ENCODE measurements around the gene LIMD2.
A peak's percentile ranks its signal among the peaks of the same experiment; 100 is the strongest.

LIMD2 gene

DNA sequence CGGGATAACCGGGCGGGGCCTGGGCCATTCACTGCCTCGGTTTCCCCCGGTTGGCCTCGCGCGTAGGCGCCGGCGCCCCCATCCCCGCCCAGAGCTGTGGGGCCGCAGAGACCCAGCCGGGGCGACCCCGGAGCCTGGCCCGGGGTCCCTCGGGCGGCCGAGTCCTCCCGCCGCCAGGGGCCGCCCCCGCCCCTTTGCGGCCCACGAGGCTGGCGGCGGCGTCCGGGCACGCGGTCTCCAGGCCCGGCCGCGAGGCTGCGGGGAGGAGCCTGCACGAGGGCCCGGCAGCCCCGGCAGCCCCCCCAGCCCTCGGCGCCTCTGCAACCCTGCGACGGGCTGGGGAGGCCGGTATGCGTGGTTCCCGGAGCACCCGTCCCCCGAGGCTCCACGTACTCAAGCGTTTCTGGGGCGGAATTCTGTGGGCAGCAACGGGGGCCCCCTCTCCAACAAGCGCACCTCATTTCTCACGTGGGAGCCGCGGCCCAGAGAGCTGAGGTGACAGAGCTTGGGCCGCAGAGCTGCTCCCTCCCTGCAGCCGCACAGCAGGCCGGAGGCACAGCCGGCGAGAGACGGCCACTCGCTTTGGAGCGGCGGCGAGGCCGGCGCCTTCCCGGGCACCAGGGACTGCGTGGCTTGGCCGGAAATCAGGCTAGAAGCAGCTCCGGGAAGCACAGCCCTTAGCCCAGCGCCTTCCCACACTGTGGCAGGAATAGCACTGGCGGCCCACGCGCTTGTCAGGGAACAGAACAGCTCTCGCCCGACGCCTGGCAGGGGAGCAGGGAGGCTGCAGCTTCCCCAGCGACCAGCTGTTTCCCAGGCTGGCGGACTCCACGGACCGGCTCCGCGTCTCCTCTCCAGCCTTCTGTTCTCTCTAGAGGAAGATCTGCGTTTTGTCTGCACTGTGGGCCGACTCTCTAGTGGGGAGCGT lies 867 bp upstream of the LIMD2 start:
- Histone ChIP-seq H3K4me1 (ENCODE audit: low read depth, poor library complexity, severe bottlenecking) (peaks cover 36% of the 10 kb centered on the region), H2AFZ (ENCODE audit: low read depth) (peak overlapping the region; percentile 64; the same call in 1 of the 2 replicates), H3K9ac (peak overlapping the region; percentile 83)

DNA sequence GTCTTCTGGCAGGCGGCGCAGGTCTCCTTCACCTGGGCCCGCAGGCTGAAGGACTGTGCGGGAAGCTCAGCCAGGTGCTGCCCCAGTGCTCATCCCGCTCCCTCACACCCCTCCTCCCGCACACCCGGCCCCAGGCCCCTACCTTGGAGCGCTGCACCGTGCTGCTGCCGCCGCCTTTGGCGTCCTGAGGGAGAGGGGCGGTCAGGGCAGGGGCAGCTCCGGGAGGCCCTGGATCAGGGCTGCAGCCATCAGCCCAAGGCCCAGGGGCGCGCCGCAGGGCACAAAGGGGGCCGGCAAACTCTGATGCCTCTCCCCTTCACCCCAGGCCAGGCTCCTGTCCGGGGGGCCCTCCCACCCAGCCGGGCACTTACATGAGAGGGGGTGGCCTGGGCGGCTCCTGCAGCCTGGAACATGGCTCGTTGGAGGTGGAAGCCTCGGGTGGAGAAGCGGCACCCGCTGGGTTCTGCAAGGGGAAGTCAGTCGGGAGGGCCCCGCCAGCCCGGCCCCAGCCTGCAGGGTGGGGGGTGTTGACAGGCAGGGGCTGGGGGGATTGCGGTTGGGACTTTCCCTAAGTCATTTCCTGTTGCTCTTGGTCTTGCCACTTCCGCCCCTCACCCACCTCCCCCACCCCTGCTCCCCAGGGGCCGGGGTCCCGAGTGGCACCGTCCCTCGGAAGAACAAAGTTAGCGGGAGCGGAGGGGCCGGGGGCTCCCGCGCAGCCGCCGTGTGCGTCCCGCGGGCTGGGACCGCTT lies 863 bp downstream of the LIMD2 start:
- Histone ChIP-seq H3K4me3 (IDR thresholded peaks at IDR 0.05; ENCODE audit: insufficient read depth, low read depth, low read length) (no peak overlapping the region), H3K36me3 (ENCODE audit: insufficient read depth) (no peaks in the 10 kb centered on the region), H3K27me3 (ENCODE audit: insufficient read depth, low read depth) (no peaks in the 10 kb centered on the region), H4K20me1 (ENCODE audit: insufficient read depth) (no peaks in the 10 kb centered on the region), H2AFZ (ENCODE audit: low read depth) (peak overlapping the region; percentile 14; the same call in 1 of the 2 replicates), H3K9ac (peak overlapping the region; percentile 59), H3K4me2 (peak overlapping the region; percentile 82), H3K4me1 (ENCODE audit: low read depth, poor library complexity, severe bottlenecking) (peaks cover 36% of the 10 kb centered on the region), H3K79me2 (ENCODE audit: insufficient read depth, low read depth) (peaks cover 7% of the 10 kb centered on the region), H3K27ac (no peak overlapping the region; the same call in 1 of the 2 replicates)
- TF ChIP-seq, protein P1, sequence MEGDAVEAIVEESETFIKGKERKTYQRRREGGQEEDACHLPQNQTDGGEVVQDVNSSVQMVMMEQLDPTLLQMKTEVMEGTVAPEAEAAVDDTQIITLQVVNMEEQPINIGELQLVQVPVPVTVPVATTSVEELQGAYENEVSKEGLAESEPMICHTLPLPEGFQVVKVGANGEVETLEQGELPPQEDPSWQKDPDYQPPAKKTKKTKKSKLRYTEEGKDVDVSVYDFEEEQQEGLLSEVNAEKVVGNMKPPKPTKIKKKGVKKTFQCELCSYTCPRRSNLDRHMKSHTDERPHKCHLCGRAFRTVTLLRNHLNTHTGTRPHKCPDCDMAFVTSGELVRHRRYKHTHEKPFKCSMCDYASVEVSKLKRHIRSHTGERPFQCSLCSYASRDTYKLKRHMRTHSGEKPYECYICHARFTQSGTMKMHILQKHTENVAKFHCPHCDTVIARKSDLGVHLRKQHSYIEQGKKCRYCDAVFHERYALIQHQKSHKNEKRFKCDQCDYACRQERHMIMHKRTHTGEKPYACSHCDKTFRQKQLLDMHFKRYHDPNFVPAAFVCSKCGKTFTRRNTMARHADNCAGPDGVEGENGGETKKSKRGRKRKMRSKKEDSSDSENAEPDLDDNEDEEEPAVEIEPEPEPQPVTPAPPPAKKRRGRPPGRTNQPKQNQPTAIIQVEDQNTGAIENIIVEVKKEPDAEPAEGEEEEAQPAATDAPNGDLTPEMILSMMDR (conservative IDR thresholded peaks at IDR 0.05; ENCODE audit: low read depth, low read length) = no peak

More for the DNA sequence above, 867 bp upstream of the LIMD2 start:
- peaks cover 7% of the 10 kb centered on the region for H3K79me2 ChIP-seq (ENCODE audit: insufficient read depth, low read depth)
- no peaks in the 10 kb centered on the region for H3K36me3 ChIP-seq (ENCODE audit: insufficient read depth)
- H3K4me2 ChIP-seq = peak overlapping the region; percentile 47
- peak overlapping the region; percentile 67 for H3K27ac ChIP-seq
- TF ChIP-seq, protein P1 (conservative IDR thresholded peaks at IDR 0.05; ENCODE audit: low read depth, low read length) = no peak
- H3K4me3 ChIP-seq (IDR thresholded peaks at IDR 0.05; ENCODE audit: insufficient read depth, low read depth, low read length) = no peak overlapping the region
- no peaks in the 10 kb centered on the region for H4K20me1 ChIP-seq (ENCODE audit: insufficient read depth)
- no peaks in the 10 kb centered on the region for H3K27me3 ChIP-seq (ENCODE audit: insufficient read depth, low read depth)

DNA sequence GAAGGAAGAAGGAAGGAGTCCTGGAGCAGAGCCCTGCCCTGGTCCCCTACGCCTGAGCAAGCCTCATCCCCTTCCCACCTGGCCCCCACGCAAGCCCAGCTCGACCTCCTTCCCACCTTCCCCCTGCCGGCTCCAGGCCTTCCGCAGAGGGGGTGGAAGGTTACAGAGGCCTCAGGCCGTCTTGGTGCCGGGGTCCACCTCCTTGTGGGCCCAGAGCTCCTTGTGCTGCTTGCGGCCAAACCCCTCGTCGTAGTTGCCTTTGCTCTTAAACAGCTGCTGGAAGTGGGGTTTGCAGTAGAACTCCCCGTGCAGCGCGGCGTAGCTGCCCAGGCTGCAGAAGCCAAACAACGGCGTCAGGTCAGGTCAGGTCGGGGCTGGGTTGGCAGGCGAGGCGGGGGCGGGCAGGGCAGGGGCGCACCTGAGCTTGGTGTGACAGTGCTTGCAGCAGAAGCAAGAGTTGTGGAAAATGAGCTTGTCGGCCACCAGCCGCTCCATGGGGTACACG lies 1.5 kb downstream of the LIMD2 start:
- no peak overlapping the region for H3K27ac ChIP-seq
- peaks cover 36% of the 10 kb centered on the region for H3K4me1 ChIP-seq (ENCODE audit: low read depth, poor library complexity, severe bottlenecking)
- peak overlapping the region; percentile 82; the same call in 1 of the 2 replicates for H3K4me2 ChIP-seq
- H3K36me3 ChIP-seq (ENCODE audit: insufficient read depth) = no peaks in the 10 kb centered on the region
- TF ChIP-seq, protein P1 (conservative IDR thresholded peaks at IDR 0.05; ENCODE audit: low read depth, low read length) = no peak
- H2AFZ ChIP-seq (ENCODE audit: low read depth) = no peak overlapping the region
- no peaks in the 10 kb centered on the region for H3K27me3 ChIP-seq (ENCODE audit: insufficient read depth, low read depth)
- peaks cover 7% of the 10 kb centered on the region for H3K79me2 ChIP-seq (ENCODE audit: insufficient read depth, low read depth)
- H3K9ac ChIP-seq = no peak overlapping the region
- no peaks in the 10 kb centered on the region for H4K20me1 ChIP-seq (ENCODE audit: insufficient read depth)
- no peak overlapping the region for H3K4me3 ChIP-seq (IDR thresholded peaks at IDR 0.05; ENCODE audit: insufficient read depth, low read depth, low read length)
